Activated CD4-positive, alpha-beta T cell treated with anti-CD3 and anti-CD28 coated beads for 36 hours (primary cell): Measurements from ENCODE around the gene BRD7. TPM values are rescaled to one million over a fixed set of nuclear protein-coding genes. Genes with fewer than 3 reads are reported as not detected.

ENCODE experiments used
- ATAC-seq: fragments of 200-7000 bp; cut with Tn5 transposase; one replicate; pipeline ENCODE4 v1.10.0; 2021; ENCODE audit warnings: mild to moderate bottlenecking, moderate library complexity
- CTCF ChIA-PET: fragments of 350-600 bp; sonication (Branson Sonifier 250); formaldehyde crosslinking; loops from one replicate; lab custom pipeline; 2021; ENCODE audit warnings: antibody characterized with exemption; lab: Charles Lee
- POLR2A ChIA-PET: fragments of 350-600 bp; sonication (Branson Sonifier 250); formaldehyde crosslinking; loops from one replicate; lab custom pipeline; 2021; ENCODE audit warnings: antibody characterized with exemption, inconsistent platforms; lab: Charles Lee
- DNase-seq: peaks from one replicate; pipeline ENCODE4 v3.0.0-alpha.2; 2020
- H3K27ac Mint-ChIP-seq: one replicate; pipeline ENCODE4 v1.8.0; 2021; ENCODE audit warnings: mixed read lengths
- H3K27me3 Mint-ChIP-seq: one replicate; pipeline ENCODE4 v1.8.0; 2021; ENCODE audit warnings: mixed read lengths
- H3K36me3 Mint-ChIP-seq: one replicate; pipeline ENCODE4 v1.8.0; 2021; ENCODE audit warnings: low read depth, mixed read lengths
- H3K4me1 Mint-ChIP-seq: one replicate; pipeline ENCODE4 v1.8.0; 2021; ENCODE audit warnings: mixed read lengths
- H3K4me3 Mint-ChIP-seq: one replicate; pipeline ENCODE4 v1.8.0; 2021; ENCODE audit warnings: mild to moderate bottlenecking, moderate library complexity, mixed read lengths
- H3K9me3 Mint-ChIP-seq: one replicate; pipeline ENCODE4 v1.8.0; 2021; ENCODE audit warnings: low read depth, mixed read lengths
- intact Hi-C, 2 experiments: fragments of 100-400 bp; cut with DNase I in 1 of 2; cut with micrococcal nuclease in 1 of 2; formaldehyde crosslinking; loops; one replicate each; pipeline versions ENCODE4 v1.14.2 to v1.15.1; 2022 to 2024; cut with DNase I, micrococcal nuclease
- total RNA-seq, 2 experiments: library from RNA; stranded (reverse); gene quantifications; one replicate each; pipeline ENCODE4 v1.2.3, GENCODE V29; 2021

The BRD7 gene
- total RNA-seq, 2 experiments from 2014 or later, result 87.7 to 104 TPM

- intact Hi-C loops, result loop anchor here in 1 of 2 experiments (5.0 kb wide), 1 partner anchor 33 kb away; no protein-coding TSS in a partner anchor
- Mint-ChIP-seq H3K4me3 (no peak overlapping the region), H3K4me1 (peaks cover 72% of the 10 kb centered on the region), H3K9me3 (no peaks in the 10 kb centered on the region), H3K27me3 (no peaks in the 10 kb centered on the region), H3K36me3 (peaks cover 33% of the 10 kb centered on the region), H3K27ac (peak overlapping the region; percentile 52)
- CTCF ChIA-PET, result interaction anchor here (0.8 to 2.5 kb wide), 5 partner anchors 16 to 66 kb away, joined by 3 to 10 read pairs (median 3); no protein-coding TSS in a partner anchor
- ATAC-seq (no peak), DNase-seq (peak; percentile 25)
- POLR2A ChIA-PET, result interaction anchor here (0.6 to 0.7 kb wide), 2 partner anchors 9 to 37 kb away, joined by 3 read pairs; no protein-coding TSS in a partner anchor
Measured at GRCh38 chr16:50284131-50284911, 84.5 kb downstream of the BRD7 start.

DNA sequence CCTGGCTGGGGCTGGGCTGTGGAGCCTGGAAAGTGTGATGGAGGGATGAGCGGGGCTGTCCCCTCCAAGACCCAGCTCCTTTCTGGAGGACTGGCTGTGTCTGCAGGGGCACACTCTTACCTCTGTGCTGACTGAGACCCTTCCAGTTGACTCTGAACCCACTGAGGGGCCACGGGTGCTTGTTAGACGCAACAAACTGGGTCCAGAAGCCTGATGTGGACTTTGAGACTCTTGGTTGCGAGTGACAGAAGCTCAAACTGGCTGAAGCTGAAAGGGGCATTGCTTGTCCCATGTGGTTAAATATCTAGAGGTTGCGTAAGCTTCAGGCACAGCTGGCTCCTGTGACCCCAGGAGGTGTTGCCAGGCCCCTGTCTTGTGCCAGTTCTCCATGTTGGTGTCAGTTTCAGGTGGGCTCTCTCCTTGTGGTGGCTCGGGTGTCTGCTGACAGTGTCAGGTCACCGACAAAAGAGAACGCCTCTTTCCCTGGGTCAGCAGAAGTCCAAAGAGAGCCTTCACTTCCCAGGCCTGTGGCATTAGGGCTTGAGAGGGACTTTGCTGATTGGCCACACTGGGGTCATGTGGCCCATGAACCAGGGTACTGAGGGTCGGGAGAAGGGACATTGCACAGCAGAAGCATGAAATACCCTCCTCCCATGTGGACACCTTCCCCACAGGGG is 85.7 kb downstream of the BRD7 start:
- DNase-seq (no peak), ATAC-seq (no peak)
- ChIA-PET POLR2A (no interaction called here), CTCF (interaction anchor here (0.9 to 1.3 kb wide), 3 partner anchors 39 to 87 kb away, joined by 3 read pairs; no protein-coding TSS in a partner anchor)
- no peak overlapping the region for H3K4me3 Mint-ChIP-seq
- intact Hi-C loops, result loop anchor here in 1 of 2 experiments (5.0 kb wide), 1 partner anchor 34 kb away; no protein-coding TSS in a partner anchor
- H3K27me3 Mint-ChIP-seq, result no peaks in the 10 kb centered on the region
- peaks cover 81% of the 10 kb centered on the region for H3K4me1 Mint-ChIP-seq
- peaks cover 32% of the 10 kb centered on the region for H3K36me3 Mint-ChIP-seq
- H3K27ac Mint-ChIP-seq, result no peak overlapping the region
- H3K9me3 Mint-ChIP-seq, result no peaks in the 10 kb centered on the region

GRCh38 chr16:50282010-50282538 is 86.7 kb downstream of the BRD7 start:
- H3K27ac Mint-ChIP-seq, result peak overlapping the region; percentile 55
- DNase-seq, result peak; percentile 67
- H3K36me3 Mint-ChIP-seq, result peaks cover 35% of the 10 kb centered on the region
- H3K27me3 Mint-ChIP-seq, result no peaks in the 10 kb centered on the region
- ChIA-PET POLR2A (interaction anchor here (0.6 kb wide), 1 partner anchor 86 kb away, joined by 7 read pairs; no protein-coding TSS in a partner anchor), CTCF (interaction anchor here (0.6 to 1.1 kb wide), 5 partner anchors 15 to 127 kb away, joined by 3 read pairs; no protein-coding TSS in a partner anchor)
- peak overlapping the region; percentile 43 for H3K4me3 Mint-ChIP-seq
- peak; percentile 21 for ATAC-seq
- no peaks in the 10 kb centered on the region for H3K9me3 Mint-ChIP-seq
- H3K4me1 Mint-ChIP-seq, result peaks cover 91% of the 10 kb centered on the region
- intact Hi-C loops, result loop anchor here in 1 of 2 experiments (5.0 kb wide), 1 partner anchor 35 kb away; no protein-coding TSS in a partner anchor

- H3K9me3 Mint-ChIP-seq, result no peaks in the 10 kb centered on the region
- DNase-seq (no peak), ATAC-seq (no peak)
- H3K27ac Mint-ChIP-seq, result no peak overlapping the region
- intact Hi-C loops, result loop anchor here in 1 of 2 experiments (5.0 kb wide), 1 partner anchor 36 kb away; no protein-coding TSS in a partner anchor
- H3K4me3 Mint-ChIP-seq, result peak overlapping the region; percentile 43
- H3K27me3 Mint-ChIP-seq, result no peaks in the 10 kb centered on the region
- ChIA-PET CTCF (interaction anchor here (0.6 to 1.1 kb wide), 3 partner anchors 70 to 127 kb away, joined by 3 read pairs; no protein-coding TSS in a partner anchor), POLR2A (no interaction called here)
- H3K36me3 Mint-ChIP-seq, result peaks cover 35% of the 10 kb centered on the region
- peaks cover 95% of the 10 kb centered on the region for H3K4me1 Mint-ChIP-seq
Measured at GRCh38 chr16:50281391-50282009, 87.3 kb downstream of the BRD7 start.

GRCh38 chr16:50280932-50281331 is 87.9 kb downstream of the BRD7 start:
- Mint-ChIP-seq H3K27ac (no peak overlapping the region), H3K36me3 (peaks cover 34% of the 10 kb centered on the region)

GRCh38 chr16:50279504-50279865 is 89.3 kb downstream of the BRD7 start:
- POLR2A ChIA-PET, result no interaction called here
- CTCF ChIA-PET, result interaction anchor here (0.6 to 1.8 kb wide), 11 partner anchors 9 to 385 kb away, joined by 3 to 8 read pairs (median 4); no protein-coding TSS in a partner anchor
- Mint-ChIP-seq H3K27ac (peak overlapping the region; percentile 89), H3K4me3 (no peak overlapping the region), H3K27me3 (no peaks in the 10 kb centered on the region), H3K36me3 (peaks cover 32% of the 10 kb centered on the region), H3K4me1 (peaks cover 96% of the 10 kb centered on the region), H3K9me3 (no peaks in the 10 kb centered on the region)
- no peak for ATAC-seq
- intact Hi-C loops, result loop anchor here (2.0 to 5.0 kb wide), 3 partner anchors 67 to 488 kb away; no protein-coding TSS in a partner anchor
- no peak for DNase-seq

More at GRCh38 chr16:50280932-50281331, 87.9 kb downstream of the BRD7 start:
- no peak overlapping the region for H3K4me3 Mint-ChIP-seq
- ChIA-PET CTCF (interaction anchor here (0.7 to 1.8 kb wide), 4 partner anchors 13 to 62 kb away, joined by 3 to 8 read pairs (median 4); no protein-coding TSS in a partner anchor), POLR2A (no interaction called here)
- H3K9me3 Mint-ChIP-seq, result no peaks in the 10 kb centered on the region
- peaks cover 99% of the 10 kb centered on the region for H3K4me1 Mint-ChIP-seq
- no peak for DNase-seq
- intact Hi-C loops, result loop anchor here in 1 of 2 experiments (5.0 kb wide), 1 partner anchor 36 kb away; no protein-coding TSS in a partner anchor
- H3K27me3 Mint-ChIP-seq, result no peaks in the 10 kb centered on the region
- ATAC-seq, result no peak

- H3K27me3 Mint-ChIP-seq, result no peaks in the 10 kb centered on the region
- H3K4me3 Mint-ChIP-seq, result peak overlapping the region; percentile 30
- CTCF ChIA-PET, result interaction anchor here (0.7 to 1.8 kb wide), 11 partner anchors 8 to 510 kb away, joined by 3 to 7 read pairs (median 4); partner anchors contain the start of gene CNEP1R1
- peaks cover 92% of the 10 kb centered on the region for H3K4me1 Mint-ChIP-seq
- POLR2A ChIA-PET, result interaction anchor here (0.7 to 1.1 kb wide), 2 partner anchors 13 to 528 kb away, joined by 3 read pairs; no protein-coding TSS in a partner anchor
- peak overlapping the region; percentile 89 for H3K27ac Mint-ChIP-seq
- no peak for ATAC-seq
- H3K36me3 Mint-ChIP-seq, result peaks cover 37% of the 10 kb centered on the region
- intact Hi-C loops, result loop anchor here (2.0 to 5.0 kb wide), 3 partner anchors 66 to 489 kb away; no protein-coding TSS in a partner anchor
- H3K9me3 Mint-ChIP-seq, result no peaks in the 10 kb centered on the region
- DNase-seq, result no peak
Measured at GRCh38 chr16:50278251-50278650, 90.5 kb downstream of the BRD7 start.

GRCh38 chr16:50276801-50277555 is 91.8 kb downstream of the BRD7 start:
- intact Hi-C loops, result loop anchor here (1.0 to 5.0 kb wide), 10 partner anchors 10 to 490 kb away; partner anchors contain the start of genes CYLD (in 2 of the 2) and CNEP1R1 (in 1 of the 2)
- ATAC-seq, result peak; percentile 57

DNA sequence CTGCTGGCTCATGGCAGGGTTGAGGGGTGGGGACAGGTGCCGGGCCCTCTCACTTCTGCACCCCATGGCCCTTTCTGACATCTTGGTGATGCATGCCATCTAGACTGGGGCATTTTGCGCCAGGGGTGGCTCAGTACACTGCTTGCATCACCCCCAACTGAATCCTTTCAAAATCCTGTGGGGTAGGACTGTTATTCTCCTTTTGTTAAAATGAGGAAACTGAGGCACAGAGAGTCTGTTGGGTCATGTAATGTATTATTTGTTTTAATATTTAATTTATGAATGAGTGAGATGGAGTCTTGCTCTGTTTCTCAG is 92.5 kb downstream of the BRD7 start:
- ChIA-PET POLR2A (no interaction called here), CTCF (interaction anchor here (0.7 kb wide), 1 partner anchor 65 kb away, joined by 3 read pairs; no protein-coding TSS in a partner anchor)
- peaks cover 37% of the 10 kb centered on the region for H3K36me3 Mint-ChIP-seq
- H3K4me1 Mint-ChIP-seq, result peaks cover 92% of the 10 kb centered on the region
- DNase-seq (no peak), ATAC-seq (no peak)
- no peak overlapping the region for H3K4me3 Mint-ChIP-seq
- no peaks in the 10 kb centered on the region for H3K27me3 Mint-ChIP-seq
- H3K9me3 Mint-ChIP-seq, result no peaks in the 10 kb centered on the region
- H3K27ac Mint-ChIP-seq, result peak overlapping the region; percentile 89
- intact Hi-C loops, result loop anchor here (1.0 to 5.0 kb wide), 5 partner anchors 9 to 491 kb away; partner anchors contain the start of gene CYLD (in 2 of the 2)

More at GRCh38 chr16:50276801-50277555, 91.8 kb downstream of the BRD7 start:
- no peaks in the 10 kb centered on the region for H3K9me3 Mint-ChIP-seq
- peak overlapping the region; percentile 30 for H3K4me3 Mint-ChIP-seq
- ChIA-PET POLR2A (interaction anchor here (0.6 to 1.1 kb wide), 3 partner anchors 14 to 92 kb away, joined by 3 read pairs; no protein-coding TSS in a partner anchor), CTCF (interaction anchor here (0.7 to 1.8 kb wide), 6 partner anchors 9 to 398 kb away, joined by 3 to 7 read pairs (median 5); partner anchors contain the start of gene CNEP1R1)
- peak; percentile 52 for DNase-seq
- no peaks in the 10 kb centered on the region for H3K27me3 Mint-ChIP-seq
- H3K36me3 Mint-ChIP-seq, result peaks cover 37% of the 10 kb centered on the region
- H3K4me1 Mint-ChIP-seq, result peaks cover 92% of the 10 kb centered on the region
- peak overlapping the region; percentile 89 for H3K27ac Mint-ChIP-seq
